ENCODE measurements around the gene BCL7A. TPM values are rescaled to one million over a fixed set of nuclear protein-coding genes. Genes with fewer than 3 reads are reported as not detected.
A peak's percentile ranks its signal among the peaks of the same experiment; 100 is the strongest.

The BCL7A gene
- total RNA-seq, 1 experiment from 2014 or later, result 18.2 TPM

- peak overlapping the region in 1 of 2 experiments; percentile 26; a peak in 2 of 5 replicates for H3K4me3 Mint-ChIP-seq
- H4K20me1 ChIP-seq (ENCODE audit: control insufficient read depth, insufficient read depth, insufficient read length), result no peaks in the 10 kb centered on the region
Observed at GRCh38 chr12:122024132-122024785, 2.6 kb downstream of the BCL7A start.

More at GRCh38 chr12:122024132-122024785, 2.6 kb downstream of the BCL7A start:
- H3K23me2 ChIP-seq (ENCODE audit: insufficient read length, low read depth, low read length, poor library complexity, severe bottlenecking), result peaks cover 14% of the 10 kb centered on the region
- H3K27me3 ChIP-seq (ENCODE audit: insufficient read depth, low read length), result peaks cover 2% of the 10 kb centered on the region; the same call in 1 of the 2 replicates
- H4K91ac ChIP-seq (ENCODE audit: insufficient read length, low read depth, low read length), result no peak overlapping the region
- H2BK12ac ChIP-seq (ENCODE audit: insufficient read length, low read depth, low read length), result no peak overlapping the region
- Mint-ChIP-seq H3K9me3 (peaks cover 0 to 2% of the 10 kb centered on the region in 2 experiments; a peak in 3 of 5 replicates), H3K27ac (no peak overlapping the region), H3K36me3 (ENCODE audit: insufficient read depth in 1 of 3, low read depth in 3 of 3) (peaks cover 0 to 3% (median 3%) of the 10 kb centered on the region in 3 experiments; a peak in 4 of 7 replicates), H3K4me1 (peaks cover 31 to 36% of the 10 kb centered on the region in 2 experiments), H3K27me3 (ENCODE audit: low read depth) (peaks cover 24% of the 10 kb centered on the region)
- DNase-seq, result no peak
- no CpG with 5 or more reads among the region's 16 CpGs for WGBS (ENCODE audit: extremely low coverage, insufficient read length, low lambda C conversion rate)
- no peak overlapping the region for H3K14ac ChIP-seq (ENCODE audit: insufficient read depth, low read length)
- H3K4me1 ChIP-seq (ENCODE audit: insufficient read depth, low read length), result no peaks in the 10 kb centered on the region
- H4K5ac ChIP-seq (ENCODE audit: insufficient read length, low read depth, low read length), result no peak overlapping the region
- H3K23ac ChIP-seq (ENCODE audit: insufficient read length, low read depth, low read length), result no peak overlapping the region
- no peak for TF ChIP-seq CTCF (conservative IDR thresholded peaks at IDR 0.05)
- no peak overlapping the region for H2AFZ ChIP-seq (ENCODE audit: low read length)
- no peak overlapping the region for H3T11ph ChIP-seq (ENCODE audit: low read length)
- H3K79me1 ChIP-seq (ENCODE audit: insufficient read depth, low read depth, low read length, poor library complexity, severe bottlenecking), result peaks cover 7% of the 10 kb centered on the region
- H3K56ac ChIP-seq (ENCODE audit: insufficient read length, low read depth, low read length), result no peak overlapping the region
- H2BK20ac ChIP-seq (ENCODE audit: low read depth, low read length, poor library complexity, severe bottlenecking), result no peak overlapping the region
- H3K9me3 ChIP-seq (ENCODE audit: control insufficient read depth, low read depth, low read length), result no peaks in the 10 kb centered on the region
- H2BK120ac ChIP-seq (ENCODE audit: low read depth, low read length, poor library complexity, severe bottlenecking), result no peak overlapping the region
- no peak overlapping the region for H3K4me2 ChIP-seq (ENCODE audit: insufficient read depth, insufficient read length, low read length)
- H4K8ac ChIP-seq (replicated peaks; ENCODE audit: insufficient read length, low read depth, low read length), result no peak overlapping the region
- no peak overlapping the region for H2BK15ac ChIP-seq (ENCODE audit: low read depth, low read length)
- H2BK5ac ChIP-seq (ENCODE audit: insufficient read length, low read length), result no peak overlapping the region
- H2AK5ac ChIP-seq (ENCODE audit: insufficient read length, low read length), result no peak overlapping the region
- H3K4ac ChIP-seq (ENCODE audit: low read depth, low read length), result no peak overlapping the region
- H3K9ac ChIP-seq (ENCODE audit: extremely low read depth, insufficient read length, low read length), result no peak overlapping the region
- H3K27ac ChIP-seq (ENCODE audit: insufficient read length, low read depth, low read length), result no peak overlapping the region
- H3K18ac ChIP-seq (ENCODE audit: insufficient read length, low read depth, low read length), result no peak overlapping the region
- peaks cover 2% of the 10 kb centered on the region; the same call in 1 of the 2 replicates for H3K79me2 ChIP-seq (ENCODE audit: insufficient read depth, low read length)

Measured in H9 (cell line).